Measurements from ENCODE around the gene NDUFV3. TPM values are rescaled to one million over a fixed set of nuclear protein-coding genes. Genes with fewer than 3 reads are reported as not detected.

NDUFV3 gene
- total and polyA plus RNA-seq, 9 donors: 24.9 to 51.4 (median 37.8) TPM

DNA sequence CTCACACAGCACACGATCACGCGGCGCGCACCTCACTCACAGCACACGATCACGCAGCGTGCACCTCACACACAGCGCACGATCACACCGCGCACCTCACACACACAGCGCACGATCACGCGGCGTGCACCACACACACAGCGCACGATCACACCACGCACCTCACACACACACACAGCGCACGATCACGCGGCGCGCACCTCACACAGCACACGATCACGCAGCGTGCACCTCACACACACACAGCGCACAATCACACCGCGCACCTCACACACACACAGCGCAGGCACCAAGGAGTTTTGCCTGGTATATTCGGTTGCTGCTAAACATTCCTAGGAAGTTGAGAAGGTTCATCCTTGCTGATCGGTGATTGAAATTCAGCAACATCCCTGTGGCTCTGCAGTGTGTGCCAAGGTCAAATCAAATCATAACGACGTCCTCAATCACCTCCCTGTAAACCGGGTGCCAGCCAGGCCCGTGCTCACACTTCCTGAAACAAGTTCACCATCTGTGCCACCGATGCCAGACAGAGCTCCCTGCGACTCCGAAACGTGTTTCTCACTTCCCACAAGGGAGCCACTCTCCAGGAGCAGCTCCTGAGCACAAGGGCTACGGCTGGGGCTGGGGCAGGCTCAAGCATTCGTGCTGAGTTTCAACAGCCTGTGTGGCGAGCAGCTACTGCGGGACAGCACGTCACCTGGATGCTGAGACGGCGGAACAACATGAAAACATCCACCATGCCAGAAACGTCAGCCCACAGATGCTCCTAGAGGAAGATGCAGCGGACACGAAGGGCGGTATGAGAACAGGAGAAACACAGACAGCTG is 44.0 kb upstream of the NDUFV3 start:
- no peak for DNase-seq
- Histone ChIP-seq H3K27me3 (no peaks in the 10 kb centered on the region), H3K27ac (no peak overlapping the region), H3K4me1 (ENCODE audit: insufficient read depth) (peaks cover 5% of the 10 kb centered on the region), H3K4me3 (no peak overlapping the region), H3K36me3 (no peaks in the 10 kb centered on the region), H3K9me3 (no peaks in the 10 kb centered on the region)
- 84 to 91% (median 91%) methylated on average over 54 of the region's 54 CpGs for whole genome bisulfite sequencing, 3 donors
- TF ChIP-seq, protein P1, sequence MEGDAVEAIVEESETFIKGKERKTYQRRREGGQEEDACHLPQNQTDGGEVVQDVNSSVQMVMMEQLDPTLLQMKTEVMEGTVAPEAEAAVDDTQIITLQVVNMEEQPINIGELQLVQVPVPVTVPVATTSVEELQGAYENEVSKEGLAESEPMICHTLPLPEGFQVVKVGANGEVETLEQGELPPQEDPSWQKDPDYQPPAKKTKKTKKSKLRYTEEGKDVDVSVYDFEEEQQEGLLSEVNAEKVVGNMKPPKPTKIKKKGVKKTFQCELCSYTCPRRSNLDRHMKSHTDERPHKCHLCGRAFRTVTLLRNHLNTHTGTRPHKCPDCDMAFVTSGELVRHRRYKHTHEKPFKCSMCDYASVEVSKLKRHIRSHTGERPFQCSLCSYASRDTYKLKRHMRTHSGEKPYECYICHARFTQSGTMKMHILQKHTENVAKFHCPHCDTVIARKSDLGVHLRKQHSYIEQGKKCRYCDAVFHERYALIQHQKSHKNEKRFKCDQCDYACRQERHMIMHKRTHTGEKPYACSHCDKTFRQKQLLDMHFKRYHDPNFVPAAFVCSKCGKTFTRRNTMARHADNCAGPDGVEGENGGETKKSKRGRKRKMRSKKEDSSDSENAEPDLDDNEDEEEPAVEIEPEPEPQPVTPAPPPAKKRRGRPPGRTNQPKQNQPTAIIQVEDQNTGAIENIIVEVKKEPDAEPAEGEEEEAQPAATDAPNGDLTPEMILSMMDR (IDR thresholded peaks at IDR 0.05): no peak
- no peak for TF ChIP-seq POLR2A (IDR thresholded peaks at IDR 0.05)
- TF ChIP-seq EP300 (IDR thresholded peaks at IDR 0.05): no peak
- intact Hi-C loops (cut with DNase I): no loop called here

GRCh38 chr21:42849759-42850412 is 43.2 kb upstream of the NDUFV3 start:
- 84 to 91% (median 86%) methylated on average over 26 to 29 of the region's 29 CpGs for WGBS, 3 donors
- intact Hi-C loops (cut with DNase I): no loop called here

DNA sequence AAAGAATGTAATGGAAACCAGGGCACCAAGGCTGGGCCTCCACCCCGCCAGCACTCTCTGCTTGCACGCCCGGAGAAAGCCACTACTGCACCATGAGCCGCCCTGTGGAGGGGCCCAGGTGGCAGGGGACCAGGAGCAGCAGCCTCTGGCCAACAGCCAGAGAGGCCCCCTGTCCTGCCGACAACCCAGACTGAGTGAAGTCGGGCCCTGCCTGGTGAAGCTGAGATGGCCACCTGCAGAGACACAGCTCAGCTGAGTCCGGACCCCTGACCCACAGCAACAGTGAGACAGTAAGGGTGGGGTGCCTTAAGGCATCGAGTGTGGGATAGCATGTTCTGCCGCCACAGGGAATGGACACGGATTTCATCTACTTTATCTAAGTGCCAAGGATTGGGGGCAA is 42.6 kb upstream of the NDUFV3 start:
- WGBS, 3 donors: 87 to 92% (median 89%) methylated on average over 8 to 10 of the region's 10 CpGs
- intact Hi-C loops (cut with DNase I): no loop called here
- H3K4me1 ChIP-seq (ENCODE audit: insufficient read depth): no peaks in the 10 kb centered on the region
- no peak overlapping the region for H3K4me3 ChIP-seq
- no peaks in the 10 kb centered on the region for H3K9me3 ChIP-seq
- TF ChIP-seq POLR2A (IDR thresholded peaks at IDR 0.05) (no peak), EP300 (IDR thresholded peaks at IDR 0.05) (no peak)
- TF ChIP-seq, protein P1 (IDR thresholded peaks at IDR 0.05): no peak
- no peak overlapping the region for H3K27ac ChIP-seq
- H3K36me3 ChIP-seq: no peaks in the 10 kb centered on the region
- no peaks in the 10 kb centered on the region for H3K27me3 ChIP-seq
- DNase-seq: no peak

More at GRCh38 chr21:42849759-42850412, 43.2 kb upstream of the NDUFV3 start:
- H3K27me3 ChIP-seq: no peaks in the 10 kb centered on the region
- H3K9me3 ChIP-seq: no peaks in the 10 kb centered on the region
- DNase-seq: no peak
- H3K27ac ChIP-seq: no peak overlapping the region
- peaks cover under 1% of the 10 kb centered on the region for H3K4me1 ChIP-seq (ENCODE audit: insufficient read depth)
- TF ChIP-seq EP300 (IDR thresholded peaks at IDR 0.05) (no peak), POLR2A (IDR thresholded peaks at IDR 0.05) (no peak)
- TF ChIP-seq, protein P1 (IDR thresholded peaks at IDR 0.05): no peak
- H3K4me3 ChIP-seq: no peak overlapping the region
- no peaks in the 10 kb centered on the region for H3K36me3 ChIP-seq

- H3K4me3 ChIP-seq: no peak overlapping the region
- H3K9me3 ChIP-seq: no peaks in the 10 kb centered on the region
- 84 to 88% (median 87%) methylated on average over 13 to 21 of the region's 21 CpGs for WGBS, 3 donors
- TF ChIP-seq EP300 (IDR thresholded peaks at IDR 0.05) (no peak), POLR2A (IDR thresholded peaks at IDR 0.05) (no peak)
- TF ChIP-seq, protein P1 (IDR thresholded peaks at IDR 0.05): no peak
- no peak for DNase-seq
- no peaks in the 10 kb centered on the region for H3K4me1 ChIP-seq (ENCODE audit: insufficient read depth)
- intact Hi-C loops (cut with DNase I): no loop called here
- H3K27ac ChIP-seq: no peak overlapping the region
- H3K27me3 ChIP-seq: no peaks in the 10 kb centered on the region
- H3K36me3 ChIP-seq: no peaks in the 10 kb centered on the region
These were observed 42.2 kb upstream of the NDUFV3 start for GRCh38 chr21:42850866-42851391.

All from ovary (tissue), 9 donors.